ENCODE results near the gene SERINC1.
"Not testable (repeated sequence)": the region's sequence is repeated elsewhere in the genome, so short reads cannot be mapped to it uniquely, and the experiment has no call there.

Gene SERINC1

GRCh38 chr6:122471107-122472021 is at the start of gene SERINC1:
Gene SERINC1 (minus strand): TSS chr6:122471807. CDS start chr6:122471737, 70 bp downstream.
- DNase-seq (ENCODE audit: low read depth in 4 of 4, low spot score in 1 of 4): peak; percentile 66 to 89 (median 86)

DNA sequence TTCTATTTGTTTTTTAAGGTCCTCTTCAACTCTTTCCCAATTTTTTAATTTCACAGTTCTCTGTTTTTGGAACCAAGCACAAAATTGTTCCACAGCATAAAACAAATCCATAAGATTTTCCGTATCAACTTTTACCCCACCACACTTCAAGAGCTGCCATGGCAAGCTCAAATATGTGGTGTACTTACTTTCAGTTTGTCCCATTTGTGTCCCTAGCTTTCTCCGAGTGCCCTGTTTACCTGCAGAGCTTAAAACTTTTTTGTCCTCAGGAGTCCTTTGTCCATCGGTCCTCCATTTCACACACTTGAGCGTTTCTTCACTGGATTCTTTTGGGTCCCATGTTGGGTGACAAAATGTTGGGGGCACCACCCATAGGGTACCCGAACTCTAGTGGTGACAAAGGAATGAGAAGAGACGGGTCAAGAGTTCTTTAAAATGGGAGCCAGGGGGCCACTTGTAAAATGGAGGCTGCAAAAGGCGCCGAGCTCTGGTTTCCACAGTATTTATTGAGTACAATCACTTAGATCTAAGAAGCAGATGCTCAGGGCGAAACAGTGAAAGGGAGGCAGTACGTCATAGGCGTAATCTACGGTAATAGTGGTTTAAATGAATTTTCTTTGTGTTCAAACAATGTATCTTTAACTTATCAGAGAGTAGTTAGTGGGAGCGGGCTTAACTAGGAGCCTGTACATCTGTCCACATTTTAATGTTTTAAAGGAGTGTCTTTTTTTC is 39.8 kb upstream of the SERINC1 start:
- DNase-seq (ENCODE audit: low read depth in 4 of 4, low spot score in 1 of 4): no peak

GRCh38 chr6:122505170-122505569 is 33.6 kb upstream of the SERINC1 start:
- not testable (repeated sequence) for DNase-seq (ENCODE audit: low read depth in 4 of 4, low spot score in 1 of 4)

DNA sequence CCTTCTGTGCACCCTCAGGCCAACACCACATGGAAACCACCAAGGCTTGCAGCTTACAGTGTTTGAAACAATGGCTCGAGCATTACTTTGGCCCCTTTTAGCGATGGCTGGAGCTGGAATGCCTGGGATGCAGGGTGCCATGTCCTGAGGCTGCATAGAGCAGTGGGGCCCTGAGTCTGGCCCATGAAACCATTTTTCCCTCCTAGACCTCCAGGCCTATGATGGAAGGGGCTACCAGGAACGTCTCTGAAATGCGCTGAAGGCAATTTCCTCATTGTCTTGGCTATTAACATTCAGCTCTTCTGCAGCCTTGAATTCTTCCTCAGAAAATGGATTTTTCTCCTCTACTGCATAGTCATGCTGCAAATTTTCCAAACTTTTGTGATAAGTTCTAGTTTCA is 29.9 kb upstream of the SERINC1 start:
- DNase-seq (ENCODE audit: low read depth in 4 of 4, low spot score in 1 of 4): no peak

DNA sequence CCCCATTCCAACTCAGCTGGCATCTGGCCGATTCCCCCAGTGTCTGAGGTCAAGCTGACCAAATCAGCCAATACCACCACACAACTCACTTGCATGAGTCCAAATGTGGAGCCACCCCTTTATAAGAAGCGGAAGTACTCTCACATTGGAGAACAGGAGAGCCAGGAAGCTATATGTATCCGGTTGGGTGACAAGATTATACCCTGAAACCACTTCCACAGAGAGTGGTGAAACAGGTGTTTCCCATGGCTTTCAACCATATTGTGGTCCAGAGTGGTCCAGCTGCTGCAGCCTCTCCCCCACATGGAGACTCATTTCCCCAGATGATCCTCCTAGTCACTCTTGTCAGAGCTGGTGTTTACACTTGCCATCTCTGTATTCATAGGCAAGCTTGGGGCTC is 24.0 kb upstream of the SERINC1 start:
- no peak for DNase-seq (ENCODE audit: low read depth in 4 of 4, low spot score in 1 of 4)

DNA sequence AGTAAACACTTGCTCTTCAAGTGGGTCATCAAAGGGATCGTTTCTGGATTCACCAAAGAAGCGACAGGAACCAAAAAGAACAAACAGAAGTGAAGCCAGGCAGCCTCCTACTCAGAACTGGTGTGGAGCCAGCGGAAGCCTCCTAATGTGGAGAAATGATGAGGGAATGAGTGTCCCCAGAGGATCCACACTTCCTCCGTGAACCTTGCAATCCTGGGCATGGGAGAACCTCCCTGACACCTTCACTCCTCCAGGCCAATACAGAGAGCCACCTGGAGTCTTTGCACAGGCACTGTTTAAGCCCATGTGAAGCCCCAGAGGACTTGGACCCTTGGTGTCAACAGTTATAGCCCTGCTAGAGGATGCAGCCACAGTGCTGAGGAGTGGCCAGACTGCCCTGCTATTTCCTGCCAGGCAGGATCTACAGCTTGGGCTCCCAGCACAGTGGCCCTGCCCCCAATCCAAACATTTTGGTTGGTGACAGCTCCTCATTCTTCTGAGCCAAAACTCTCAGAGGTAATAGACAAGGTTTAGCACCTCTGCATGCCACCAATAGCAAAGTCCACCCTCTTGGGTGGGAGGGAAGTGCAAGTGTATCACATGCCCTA is 23.2 kb upstream of the SERINC1 start:
- DNase-seq (ENCODE audit: low read depth in 4 of 4, low spot score in 1 of 4): no peak

DNA sequence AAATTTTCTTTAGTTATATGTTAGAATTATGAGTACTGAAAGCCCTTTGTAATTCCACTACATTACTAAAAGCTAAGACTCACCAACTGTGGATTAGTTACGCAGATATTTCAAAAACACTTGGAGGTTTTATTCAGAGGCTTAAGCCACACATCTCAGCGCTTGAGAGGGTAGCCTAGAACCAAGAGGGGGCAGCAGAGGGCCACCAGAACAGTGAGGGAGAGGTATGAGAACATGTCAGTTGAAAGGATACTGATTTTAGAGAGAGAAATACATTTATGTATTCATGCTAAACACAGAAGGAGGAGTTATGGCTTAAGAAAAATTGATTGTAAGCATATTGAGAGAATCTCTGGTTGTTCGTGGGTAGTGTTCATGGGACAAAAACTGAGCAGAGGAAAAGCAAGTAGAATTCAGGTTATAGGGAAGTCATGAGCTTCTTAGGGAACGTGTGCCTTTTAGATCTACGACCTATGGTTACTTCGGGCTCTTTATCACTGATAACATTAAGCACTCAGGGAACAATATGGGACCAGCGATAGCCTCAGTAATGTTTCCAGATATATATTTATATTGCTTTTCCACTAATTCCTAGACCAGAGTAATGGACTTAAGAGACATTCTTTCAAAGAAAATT is 20.4 kb upstream of the SERINC1 start:
- peak; percentile 25 to 52 (median 43) for DNase-seq (ENCODE audit: low read depth in 4 of 4, low spot score in 1 of 4)

DNA sequence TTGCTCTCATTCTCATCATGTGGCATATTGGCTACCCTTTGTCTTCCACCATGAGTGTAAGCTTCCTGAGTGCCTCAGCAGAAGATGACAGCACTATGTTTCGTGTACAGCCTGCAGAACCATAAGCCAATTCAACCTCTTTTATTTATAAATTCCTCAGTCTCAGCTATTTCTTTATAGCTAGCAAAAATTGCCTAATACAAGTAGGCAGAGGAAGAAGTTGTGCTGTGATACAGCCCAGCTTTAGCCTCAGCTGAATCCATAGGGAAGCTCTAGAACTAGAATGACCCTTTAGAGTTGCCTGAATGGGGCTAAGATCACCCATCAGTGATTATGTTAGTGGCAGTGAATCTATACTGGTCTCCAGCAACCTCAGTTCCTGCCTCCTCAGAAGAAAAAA is 19.0 kb upstream of the SERINC1 start:
- DNase-seq (ENCODE audit: low read depth in 4 of 4, low spot score in 1 of 4): no peak

- DNase-seq (ENCODE audit: low read depth in 4 of 4, low spot score in 1 of 4): no peak
Measured at GRCh38 chr6:122484760-122485159, 13.2 kb upstream of the SERINC1 start.

- no peak for DNase-seq (ENCODE audit: low read depth in 4 of 4, low spot score in 1 of 4)
Measured at GRCh38 chr6:122482750-122483080, 11.1 kb upstream of the SERINC1 start.

DNA sequence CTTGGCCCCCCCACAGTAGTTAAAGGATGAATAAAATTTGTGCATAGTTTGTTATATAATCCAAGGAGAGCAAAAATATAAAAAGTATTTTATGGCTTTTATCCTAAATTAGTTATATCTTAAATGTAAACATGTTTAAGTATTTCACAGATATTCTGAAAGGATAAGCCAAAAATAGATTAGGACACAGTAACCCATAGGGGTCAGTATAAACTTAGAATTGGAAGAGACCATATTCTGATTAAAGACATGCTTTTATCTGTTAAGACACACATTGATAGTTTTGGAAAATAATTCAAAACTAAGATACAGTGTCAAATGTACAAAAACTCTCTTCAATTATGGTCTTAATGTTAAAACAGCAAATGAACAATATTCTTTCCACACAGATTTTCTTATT is 4.5 kb upstream of the SERINC1 start:
- DNase-seq (ENCODE audit: low read depth in 4 of 4, low spot score in 1 of 4): no peak

- DNase-seq (ENCODE audit: low read depth in 4 of 4, low spot score in 1 of 4): no peak
Measured at GRCh38 chr6:122472022-122472340, 374 bp upstream of the SERINC1 start.

DNA sequence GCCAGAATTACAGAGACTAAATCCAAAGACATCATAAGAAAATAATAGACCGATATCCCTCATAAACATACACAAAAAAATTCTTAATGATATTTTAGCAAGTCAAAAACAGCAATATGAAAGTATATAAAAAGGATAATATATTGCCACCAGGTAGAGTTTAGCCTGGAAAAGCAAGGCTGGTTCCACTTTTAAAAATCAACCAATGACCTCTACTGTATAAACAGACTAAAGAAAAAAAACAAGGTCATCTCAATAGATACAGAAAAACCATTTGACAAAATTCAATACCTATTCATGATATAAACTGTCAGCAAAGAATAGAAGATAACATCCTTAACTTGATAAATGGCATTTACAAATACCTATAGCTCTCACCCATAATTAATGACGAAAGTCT is 9.7 kb downstream of the SERINC1 start:
- DNase-seq (ENCODE audit: low read depth in 4 of 4, low spot score in 1 of 4): no peak

DNA sequence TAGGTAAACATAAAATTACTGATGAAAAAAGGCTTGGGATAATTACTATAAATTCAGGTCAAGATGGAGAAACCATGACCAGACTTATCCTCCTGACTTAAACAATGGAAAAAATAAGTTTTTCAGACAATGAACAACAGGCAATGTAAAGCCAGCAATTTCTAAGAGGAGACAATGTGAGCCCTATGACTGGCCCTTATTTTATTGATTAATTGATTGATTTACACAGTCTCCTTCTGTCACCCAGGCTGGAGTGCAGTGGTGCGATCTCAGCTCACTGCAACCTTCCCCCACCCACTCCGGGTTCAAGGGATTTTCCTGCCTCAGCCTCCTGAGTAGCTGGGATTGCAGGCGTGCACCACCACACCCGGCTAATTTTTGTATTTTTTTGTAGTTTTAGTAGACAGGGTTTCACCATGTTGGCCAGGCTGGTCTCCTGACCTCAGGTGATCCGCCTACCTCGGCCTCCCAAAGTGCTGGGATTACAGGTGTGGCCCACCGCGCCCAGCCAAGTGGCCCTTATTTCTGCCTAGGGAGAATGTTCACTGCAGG is 11.7 kb downstream of the SERINC1 start:
- not testable (repeated sequence) for DNase-seq (ENCODE audit: low read depth in 4 of 4, low spot score in 1 of 4)

DNA sequence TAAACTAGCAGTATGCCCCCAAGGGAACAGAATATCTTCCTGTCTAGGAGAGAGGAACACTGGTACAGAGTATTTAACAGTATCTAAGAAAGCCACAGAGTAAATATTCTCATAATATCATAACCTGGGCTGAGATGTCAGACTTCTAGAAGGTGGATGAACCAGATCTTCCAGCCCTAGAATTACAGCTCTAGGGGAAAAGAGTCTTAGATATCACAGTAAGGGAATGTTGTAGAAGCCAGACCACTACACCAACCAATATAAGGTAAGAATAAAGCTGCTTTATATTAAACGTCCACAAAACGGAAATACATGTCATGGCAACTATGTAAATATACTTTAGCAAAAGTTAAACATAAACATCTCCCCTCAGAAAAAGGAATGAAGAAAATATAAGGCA is 12.4 kb downstream of the SERINC1 start:
- no peak for DNase-seq (ENCODE audit: low read depth in 4 of 4, low spot score in 1 of 4)

DNA sequence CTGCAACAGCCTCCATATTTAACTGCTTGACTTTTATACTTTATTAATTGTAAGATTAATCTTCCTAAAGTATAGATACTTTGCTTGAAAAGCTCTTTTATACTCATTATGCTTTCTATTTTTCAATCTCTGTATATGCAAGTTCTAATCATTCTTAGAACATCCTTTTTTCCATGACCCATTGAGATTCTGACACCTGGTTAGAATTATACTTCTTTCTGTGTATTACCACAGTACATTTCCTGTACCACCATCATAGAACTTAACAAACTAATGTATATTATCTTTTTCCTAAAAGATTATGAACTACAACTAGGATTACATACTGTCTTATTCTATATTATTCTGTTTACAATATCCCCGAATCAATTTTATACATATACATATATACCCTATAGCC is 13.5 kb downstream of the SERINC1 start:
- DNase-seq (ENCODE audit: low read depth in 4 of 4, low spot score in 1 of 4): no peak

- DNase-seq (ENCODE audit: low read depth in 4 of 4, low spot score in 1 of 4): not testable (repeated sequence)
Measured at GRCh38 chr6:122455116-122455515, 16.5 kb downstream of the SERINC1 start.

DNA sequence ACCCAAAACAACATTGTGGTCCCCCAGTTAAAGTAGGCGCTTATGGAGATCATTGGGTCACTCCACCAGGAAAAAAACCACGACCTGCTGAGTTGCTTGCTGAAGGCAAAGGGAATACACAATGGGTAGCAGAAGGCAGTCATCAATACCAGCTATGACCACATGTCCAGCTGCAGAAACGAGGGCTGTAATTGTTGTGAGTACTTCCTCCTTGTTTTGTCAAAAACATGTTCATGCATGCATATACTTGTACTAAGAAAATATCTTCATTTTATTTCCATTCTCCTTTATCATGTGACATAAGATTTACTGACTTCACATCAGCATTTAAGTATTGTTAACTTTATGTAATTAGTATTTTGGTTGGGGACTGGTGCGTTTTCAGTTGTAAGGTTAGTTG is 16.9 kb downstream of the SERINC1 start:
- DNase-seq (ENCODE audit: low read depth in 4 of 4, low spot score in 1 of 4): no peak

DNA sequence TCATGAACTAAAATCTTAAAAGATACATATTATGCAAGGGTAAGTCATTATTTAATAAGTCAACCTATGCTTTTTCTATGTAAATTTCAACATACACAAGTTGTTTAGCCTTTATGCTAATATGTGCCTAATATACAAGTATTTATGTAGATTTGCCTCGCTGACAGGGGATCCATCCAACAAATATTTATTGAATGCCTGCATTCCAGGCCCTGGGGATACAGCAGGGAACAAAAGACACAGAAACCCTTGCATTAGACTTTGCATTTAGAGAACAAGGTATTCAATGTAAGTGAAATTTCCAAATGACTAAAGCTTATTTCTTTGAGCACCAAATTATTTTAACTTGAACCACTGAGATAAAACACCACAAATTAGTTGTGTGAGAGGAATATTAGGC is 19.1 kb downstream of the SERINC1 start:
- no peak for DNase-seq (ENCODE audit: low read depth in 4 of 4, low spot score in 1 of 4)

DNA sequence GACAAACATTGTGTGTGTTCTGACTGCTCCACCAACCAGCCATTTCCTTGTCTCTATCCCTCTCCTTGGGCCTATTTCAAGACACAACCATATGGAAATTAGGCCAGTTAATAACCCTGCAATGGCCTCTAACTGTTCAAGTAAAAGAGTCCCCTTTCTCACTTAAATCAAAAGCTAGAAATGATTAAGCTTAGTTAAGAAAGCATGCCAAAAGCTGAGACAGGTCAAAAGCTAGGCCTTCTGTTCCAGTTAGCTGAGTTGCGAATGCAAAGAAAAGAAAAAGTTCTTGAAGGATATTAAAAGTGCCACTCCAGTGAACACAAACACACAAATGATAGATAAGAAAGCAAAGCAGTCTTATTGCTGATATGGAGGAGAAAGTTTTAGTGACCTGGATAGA is 22.5 kb downstream of the SERINC1 start:
- DNase-seq (ENCODE audit: low read depth in 4 of 4, low spot score in 1 of 4): no peak

DNA sequence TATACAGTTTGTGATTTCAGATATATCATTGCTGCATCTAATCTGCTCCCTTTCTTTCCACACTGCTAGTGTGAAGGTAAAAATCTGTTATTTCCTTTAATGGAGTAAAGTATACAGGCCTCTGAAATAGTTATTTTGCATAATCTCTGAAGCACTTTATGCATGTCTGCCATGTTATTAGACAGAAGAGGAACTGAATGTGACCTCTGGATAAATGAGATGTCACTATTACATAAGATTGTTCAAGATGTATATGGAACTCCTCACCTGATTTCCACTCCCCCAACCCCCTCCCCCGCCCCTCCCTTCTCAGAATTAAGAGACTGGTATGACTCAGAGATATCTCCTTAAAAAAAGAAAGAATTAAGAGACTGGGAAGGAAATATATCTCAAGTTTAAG is 26.3 kb downstream of the SERINC1 start:
- DNase-seq (ENCODE audit: low read depth in 4 of 4, low spot score in 1 of 4): no peak

All from stimulated activated CD4-positive, alpha-beta T cell treated with anti-CD3 and anti-CD28 coated beads, Interleukin-1b, Interleukin-23, amount 100 ng/mL, for 24 hours (primary cell).